Muscle layer of colon (tissue), 2 donors: ENCODE results near the gene HPCAL1.
"Not testable (repeated sequence)": the region's sequence is repeated elsewhere in the genome, so short reads cannot be mapped to it uniquely, and the experiment has no call there.

Experiments
- H3K27ac ChIP-seq: one replicate; pipeline ENCODE4 v1.7.0; 2013; ENCODE audit warnings: low read depth, mild to moderate bottlenecking, low read length, moderate library complexity
- H3K27me3 ChIP-seq, 2 donors: one replicate each; pipeline ENCODE4 v1.7.0; 2013; ENCODE audit warnings: low read length in 2 of 2, mild to moderate bottlenecking in 2 of 2; ENCODE audit not compliant: insufficient read depth in 2 of 2, control insufficient read depth in 1 of 2
- H3K36me3 ChIP-seq: one replicate; pipeline ENCODE4 v1.7.0; 2013; ENCODE audit warnings: mild to moderate bottlenecking, low read length; ENCODE audit not compliant: insufficient read depth
- H3K4me1 ChIP-seq: one replicate; pipeline ENCODE4 v1.7.0; 2013; ENCODE audit warnings: mild to moderate bottlenecking, low read length; ENCODE audit not compliant: insufficient read depth
- H3K4me3 ChIP-seq, 2 donors: one replicate each; pipeline ENCODE4 v1.7.0; 2013; ENCODE audit warnings: low read length in 2 of 2, low read depth in 1 of 2, mild to moderate bottlenecking in 1 of 2, moderate library complexity in 1 of 2
- H3K9ac ChIP-seq: one replicate; pipeline ENCODE4 v1.7.0; 2013; ENCODE audit warnings: low read length
- H3K9me3 ChIP-seq: one replicate; pipeline ENCODE4 v1.7.0; 2013; ENCODE audit warnings: mild to moderate bottlenecking, low read length
- donor health status: abdominal sarcoma.
- donor health status: Adenocarcinoma of cecum.

HPCAL1 gene

DNA sequence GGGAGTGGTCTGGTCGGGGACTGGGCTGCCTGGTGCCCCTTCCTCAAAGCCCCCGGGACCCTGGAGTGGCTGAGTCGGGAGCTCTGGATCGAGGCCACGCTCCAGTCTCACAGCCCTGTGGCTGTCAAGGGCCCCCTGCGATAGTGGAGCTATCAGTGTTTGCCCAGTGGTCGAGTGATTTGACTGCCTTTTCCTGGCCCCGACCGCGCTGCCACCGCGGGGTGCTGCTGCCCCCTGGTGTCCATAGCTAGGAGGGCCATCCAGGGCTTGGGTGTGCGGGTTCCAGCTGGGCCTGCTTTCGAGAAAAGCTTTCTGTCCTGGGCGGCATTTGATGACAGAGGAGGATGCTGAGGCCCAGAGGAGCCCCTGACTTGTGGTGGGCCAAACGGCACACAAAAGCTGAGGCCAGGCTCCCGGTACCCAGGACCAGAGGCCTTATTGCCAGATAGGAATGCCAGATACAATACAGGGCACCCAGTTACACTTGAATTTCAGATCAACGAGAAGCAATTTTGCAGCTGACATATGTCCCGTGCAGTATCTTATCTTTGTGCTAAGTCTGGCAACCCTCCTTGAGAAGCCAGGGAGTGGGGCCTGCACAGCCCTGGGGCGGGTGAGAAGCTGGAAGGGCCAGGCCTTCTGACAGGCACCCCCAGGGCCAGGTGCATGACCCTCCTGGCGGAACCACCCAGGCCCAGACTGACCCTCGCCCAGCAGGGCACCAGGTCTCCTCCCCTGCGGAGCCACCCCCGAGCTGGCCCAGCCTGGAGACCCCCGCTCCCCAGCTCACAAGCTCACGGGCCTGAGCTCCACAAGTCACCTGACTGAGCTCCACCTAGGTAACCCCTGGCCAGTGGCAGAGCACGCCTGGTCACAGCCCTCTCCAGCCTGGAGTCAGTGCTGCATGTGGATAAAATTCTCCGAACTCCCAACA, 132.4 kb downstream of the HPCAL1 start:
- Histone ChIP-seq H3K9me3 (no peaks in the 10 kb centered on the region), H3K9ac (no peak overlapping the region), H3K27me3 (peaks cover 0 to 6% of the 10 kb centered on the region in 2 donors), H3K4me3 (no peak overlapping the region), H3K4me1 (peaks cover 7% of the 10 kb centered on the region), H3K27ac (no peak overlapping the region), H3K36me3 (peaks cover 7% of the 10 kb centered on the region)

GRCh38 chr2:10435820-10436204, 133.1 kb downstream of the HPCAL1 start:
- no peak overlapping the region for H3K4me3 ChIP-seq
- H3K9ac ChIP-seq = no peak overlapping the region
- H3K27me3 ChIP-seq = peaks cover 0 to 6% of the 10 kb centered on the region in 2 donors
- no peak overlapping the region for H3K27ac ChIP-seq
- H3K9me3 ChIP-seq = no peaks in the 10 kb centered on the region
- H3K36me3 ChIP-seq = peaks cover 13% of the 10 kb centered on the region
- H3K4me1 ChIP-seq = peaks cover 7% of the 10 kb centered on the region

DNA sequence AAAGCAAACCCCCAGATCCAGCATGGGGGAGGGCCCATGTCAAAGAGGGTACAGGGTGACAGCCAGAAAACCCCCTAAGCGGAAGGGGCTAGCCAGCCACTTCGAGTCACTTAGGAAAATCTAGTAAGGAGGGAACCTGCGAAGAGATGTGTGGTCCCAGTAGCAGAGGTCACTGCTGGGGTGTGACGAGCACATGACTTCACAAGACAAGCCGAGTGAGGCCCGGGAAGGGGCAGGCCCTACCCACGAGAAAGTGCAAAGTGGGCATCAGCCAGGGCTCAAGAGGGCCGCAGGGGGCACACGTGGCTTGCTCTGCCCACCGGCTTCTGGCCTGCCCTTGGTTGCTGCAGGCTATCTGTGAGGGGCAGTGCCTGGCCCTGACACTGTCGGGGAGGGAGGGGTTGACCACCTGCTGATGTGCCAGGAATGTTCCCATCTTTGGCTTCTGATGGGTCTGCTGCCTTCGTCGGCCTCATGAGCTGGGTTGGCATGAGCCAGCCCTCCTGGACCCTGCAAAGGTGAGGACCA, 133.9 kb downstream of the HPCAL1 start:
- peaks cover 21% of the 10 kb centered on the region for H3K36me3 ChIP-seq
- no peaks in the 10 kb centered on the region for H3K9me3 ChIP-seq
- peaks cover 7% of the 10 kb centered on the region for H3K4me1 ChIP-seq
- H3K4me3 ChIP-seq = no peak overlapping the region
- peaks cover 0 to 6% of the 10 kb centered on the region in 2 donors for H3K27me3 ChIP-seq
- H3K9ac ChIP-seq = no peak overlapping the region
- no peak overlapping the region for H3K27ac ChIP-seq

DNA sequence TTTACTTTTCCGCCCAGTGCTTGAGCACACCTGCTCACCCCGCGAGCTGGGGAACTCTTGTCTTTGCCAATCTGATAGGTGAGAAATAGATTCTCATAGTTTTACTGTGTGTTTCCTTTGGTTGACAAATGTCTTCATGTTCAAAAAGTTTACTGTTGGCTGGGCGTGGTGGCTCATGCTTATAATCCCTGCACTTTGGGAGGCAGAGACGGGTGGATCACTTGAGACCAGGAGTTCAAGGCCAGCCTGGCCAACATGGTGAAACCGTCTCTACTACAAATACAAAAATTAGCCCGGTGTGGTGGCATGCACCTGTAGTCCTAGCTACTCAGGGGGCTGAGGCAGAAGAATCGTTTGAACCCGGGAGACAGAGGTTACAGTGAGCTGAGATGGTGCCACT, 135.1 kb downstream of the HPCAL1 start:
- Histone ChIP-seq H3K27me3 (peaks cover 0 to 6% of the 10 kb centered on the region in 2 donors), H3K4me3 (no peak overlapping the region), H3K27ac (no peak overlapping the region), H3K36me3 (peaks cover 33% of the 10 kb centered on the region), H3K9me3 (no peaks in the 10 kb centered on the region), H3K9ac (no peak overlapping the region), H3K4me1 (peaks cover 7% of the 10 kb centered on the region)

- no peak overlapping the region for H3K9ac ChIP-seq
- H3K9me3 ChIP-seq = no peaks in the 10 kb centered on the region
- H3K27me3 ChIP-seq = peaks cover 0 to 6% of the 10 kb centered on the region in 2 donors
- peaks cover 7% of the 10 kb centered on the region for H3K4me1 ChIP-seq
- peaks cover 41% of the 10 kb centered on the region for H3K36me3 ChIP-seq
- no peak overlapping the region for H3K27ac ChIP-seq
- H3K4me3 ChIP-seq = no peak overlapping the region
Measured at GRCh38 chr2:10438688-10439087, 136.0 kb downstream of the HPCAL1 start.

GRCh38 chr2:10439185-10439879, 136.6 kb downstream of the HPCAL1 start:
- Histone ChIP-seq H3K27ac (no peak overlapping the region), H3K4me1 (peaks cover 7% of the 10 kb centered on the region), H3K4me3 (no peak overlapping the region), H3K9ac (no peak overlapping the region), H3K36me3 (peaks cover 47% of the 10 kb centered on the region), H3K9me3 (no peaks in the 10 kb centered on the region), H3K27me3 (peaks cover 0 to 3% of the 10 kb centered on the region in 2 donors)

DNA sequence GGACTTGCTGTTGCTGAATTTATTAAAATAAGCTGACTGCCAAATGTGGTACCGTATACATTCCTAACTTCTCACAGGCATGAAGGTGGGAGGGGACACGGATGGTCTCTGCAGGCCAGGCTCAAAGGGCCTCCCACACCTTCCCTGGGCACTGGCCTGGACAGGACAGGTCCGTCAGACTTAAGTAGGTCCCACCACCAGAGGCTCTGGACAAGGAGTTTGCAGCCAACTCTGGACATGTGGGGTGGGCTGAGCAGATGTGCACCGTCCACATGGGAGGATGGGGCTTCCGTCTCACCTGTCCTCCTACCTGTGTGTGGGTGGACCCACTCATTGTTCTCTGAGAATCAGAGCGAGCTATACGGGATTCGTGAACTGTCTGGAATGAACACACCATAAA, 137.3 kb downstream of the HPCAL1 start:
- no peaks in the 10 kb centered on the region for H3K9me3 ChIP-seq
- no peak overlapping the region for H3K9ac ChIP-seq
- no peaks in the 10 kb centered on the region for H3K27me3 ChIP-seq
- H3K4me1 ChIP-seq = peaks cover 7% of the 10 kb centered on the region
- H3K36me3 ChIP-seq = peaks cover 50% of the 10 kb centered on the region
- H3K4me3 ChIP-seq = no peak overlapping the region
- H3K27ac ChIP-seq = no peak overlapping the region

DNA sequence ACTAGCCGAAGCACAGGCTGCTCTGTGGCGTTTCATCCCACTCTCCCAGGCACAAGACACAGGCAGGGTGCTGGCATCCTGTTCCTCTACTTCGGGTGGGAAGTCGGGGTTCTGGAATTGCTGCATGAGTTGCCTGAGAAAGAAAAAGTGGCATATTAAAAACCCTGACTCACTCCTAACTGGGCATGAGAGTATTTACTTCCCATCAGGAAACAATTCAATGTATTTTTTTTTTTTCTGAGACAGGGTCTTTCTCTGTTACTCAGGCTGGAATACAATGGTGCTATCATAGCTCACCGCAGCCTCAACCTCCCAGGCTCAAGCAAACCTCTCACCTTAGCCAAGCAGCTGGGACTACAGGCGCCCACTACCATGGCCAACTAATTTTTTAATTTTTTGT, 138.0 kb downstream of the HPCAL1 start:
- no peak overlapping the region for H3K4me3 ChIP-seq
- no peak overlapping the region for H3K27ac ChIP-seq
- H3K36me3 ChIP-seq = peaks cover 50% of the 10 kb centered on the region
- H3K4me1 ChIP-seq = peaks cover 7% of the 10 kb centered on the region
- no peaks in the 10 kb centered on the region for H3K27me3 ChIP-seq
- no peaks in the 10 kb centered on the region for H3K9me3 ChIP-seq
- no peak overlapping the region for H3K9ac ChIP-seq

- Histone ChIP-seq H3K27me3 (no peaks in the 10 kb centered on the region), H3K27ac (no peak overlapping the region), H3K36me3 (peaks cover 50% of the 10 kb centered on the region), H3K9me3 (no peaks in the 10 kb centered on the region), H3K4me3 (no peak overlapping the region), H3K4me1 (peaks cover 15% of the 10 kb centered on the region), H3K9ac (no peak overlapping the region)
Measured at GRCh38 chr2:10441948-10442347, 139.2 kb downstream of the HPCAL1 start.

DNA sequence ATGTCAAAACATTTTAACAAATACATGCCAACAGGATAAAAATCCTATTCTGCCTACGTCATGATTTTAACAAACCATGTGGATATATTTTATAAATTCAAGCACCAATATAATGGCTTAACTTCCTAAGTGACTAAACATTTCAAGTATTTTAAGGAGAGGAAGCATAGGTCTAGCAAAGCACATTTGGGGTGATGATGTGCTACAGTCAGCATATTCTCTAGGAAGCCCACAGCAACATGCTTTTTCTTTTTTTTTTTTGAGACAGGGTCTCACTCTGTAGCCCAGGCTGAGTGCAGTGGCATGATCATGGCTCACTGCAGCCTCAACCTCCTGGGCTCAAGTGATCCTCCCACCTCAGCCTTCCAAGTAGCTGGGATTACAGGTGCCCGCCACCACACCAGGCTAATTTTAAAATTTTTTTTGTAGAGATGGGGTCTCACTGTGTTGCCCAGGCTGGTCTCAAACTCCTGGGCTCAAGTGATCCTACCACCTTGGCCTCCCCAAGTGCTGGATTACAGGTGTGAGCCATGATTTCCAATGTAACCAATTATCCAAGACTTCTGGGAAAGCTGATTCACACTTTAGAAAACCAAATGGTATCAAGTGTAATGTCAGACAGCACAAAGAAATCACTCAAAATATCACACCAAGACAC, 139.9 kb downstream of the HPCAL1 start:
- Histone ChIP-seq H3K36me3 (peaks cover 50% of the 10 kb centered on the region), H3K4me1 (peaks cover 20% of the 10 kb centered on the region)
- H3K9ac ChIP-seq, H3K27ac ChIP-seq, H3K4me3 ChIP-seq, H3K27me3 ChIP-seq, H3K9me3 ChIP-seq: not testable (repeated sequence)

- Histone ChIP-seq H3K36me3 (peaks cover 50% of the 10 kb centered on the region), H3K9ac (no peak overlapping the region), H3K27ac (no peak overlapping the region), H3K4me3 (no peak overlapping the region), H3K4me1 (peaks cover 17% of the 10 kb centered on the region), H3K9me3 (no peaks in the 10 kb centered on the region), H3K27me3 (no peaks in the 10 kb centered on the region)
Measured at GRCh38 chr2:10444463-10444862, 141.8 kb downstream of the HPCAL1 start.
